NK-92 treated with Interleukin-12 subunit alpha and Interleukin-12 subunit beta, amount 100 ng/mL, for 24 hours (cell line): ENCODE measurements around the gene TMEM132D.
"Not testable (repeated sequence)": the region's sequence is repeated elsewhere in the genome, so short reads cannot be mapped to it uniquely, and the experiment has no call there.

Experiments
- DNase-seq: peaks from one replicate; lab custom pipeline; 2025; lab: John Stamatoyannopoulos, UW

TMEM132D gene

GRCh38 chr12:129068684-129069083 lies 835.1 kb downstream of the TMEM132D start:
- no peak for DNase-seq

GRCh38 chr12:129067491-129067890 lies 836.3 kb downstream of the TMEM132D start:
- DNase-seq: no peak

GRCh38 chr12:129064209-129064855 lies 839.5 kb downstream of the TMEM132D start:
- no peak for DNase-seq

DNA sequence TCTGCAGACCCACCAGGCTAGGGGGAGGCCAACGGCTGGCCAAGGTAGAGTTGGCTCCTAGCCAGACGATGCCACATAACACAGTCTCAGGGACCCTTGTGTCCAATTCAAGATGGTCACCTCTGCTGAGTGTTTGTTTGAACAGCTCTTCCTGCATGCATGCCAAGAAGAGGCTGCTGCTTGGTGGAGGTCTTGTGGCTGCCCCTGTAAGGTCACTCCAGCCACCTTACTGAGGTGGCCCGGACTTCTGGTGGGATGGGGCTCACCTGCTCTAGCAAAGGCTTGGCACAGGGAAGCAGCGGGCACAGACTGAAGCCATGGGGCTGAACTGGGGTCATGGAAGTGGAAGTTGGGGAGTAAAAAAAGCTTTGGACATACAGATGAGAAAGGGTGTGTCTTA lies 840.2 kb downstream of the TMEM132D start:
- DNase-seq: no peak

DNA sequence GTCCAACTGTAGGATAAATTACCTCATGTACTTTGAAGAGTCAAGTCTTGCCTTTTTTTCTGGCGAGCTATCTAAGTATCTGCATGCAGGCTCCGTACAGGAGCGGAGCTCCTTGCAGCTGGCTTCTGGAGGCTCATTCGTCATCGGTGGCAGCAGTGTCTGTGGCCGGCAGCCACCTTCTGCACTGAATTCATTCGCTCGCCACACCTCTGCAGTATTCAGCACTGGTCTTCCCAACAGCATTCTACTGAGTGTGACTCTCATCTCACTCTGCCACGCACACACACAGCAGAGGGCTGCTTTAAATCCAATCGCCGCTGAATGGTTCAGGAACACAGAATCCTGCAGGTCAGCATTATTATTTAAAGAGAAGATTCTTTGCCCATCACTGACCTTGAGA lies 850.6 kb downstream of the TMEM132D start:
- no peak for DNase-seq

DNA sequence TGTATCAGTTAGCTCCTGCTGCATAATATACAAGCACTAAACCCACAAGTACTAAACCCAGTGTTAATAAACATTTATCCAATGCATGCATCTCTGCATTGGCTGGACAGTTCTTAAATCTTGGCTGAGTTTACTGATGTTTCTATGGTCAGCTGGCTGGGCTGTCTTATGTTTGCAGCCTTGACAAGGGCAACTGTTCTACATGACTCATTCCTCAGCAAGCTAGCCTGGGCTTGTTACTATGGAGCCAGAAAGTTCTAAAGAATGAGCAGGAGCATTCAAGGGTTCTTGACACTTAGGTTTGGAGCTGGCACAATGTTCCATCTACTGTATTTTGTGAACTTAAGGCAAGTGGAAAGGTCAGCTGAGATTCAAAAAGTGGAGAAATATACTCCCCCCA lies 851.5 kb downstream of the TMEM132D start:
- DNase-seq: no peak

DNA sequence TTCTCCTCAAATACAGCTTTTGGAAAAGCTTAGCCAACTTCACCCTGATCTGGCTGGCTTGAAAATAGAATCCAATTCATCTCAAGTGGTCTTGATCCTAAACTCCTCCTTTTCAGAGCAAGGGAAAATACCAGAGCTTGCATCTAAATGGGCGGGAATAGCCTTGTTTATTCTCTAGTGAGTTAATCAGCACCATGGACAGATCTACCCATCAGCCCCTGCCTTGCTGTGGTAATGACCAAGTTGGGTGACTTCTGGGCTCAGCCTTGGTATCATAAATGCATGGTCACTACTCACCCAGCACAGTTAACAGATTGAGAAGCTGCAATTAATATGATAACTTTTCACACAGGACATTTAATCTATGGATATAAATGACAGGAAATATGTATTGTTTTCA lies 853.9 kb downstream of the TMEM132D start:
- no peak for DNase-seq

- DNase-seq: not testable (repeated sequence)
Observed at GRCh38 chr12:129043334-129043733, 860.5 kb downstream of the TMEM132D start.

DNA sequence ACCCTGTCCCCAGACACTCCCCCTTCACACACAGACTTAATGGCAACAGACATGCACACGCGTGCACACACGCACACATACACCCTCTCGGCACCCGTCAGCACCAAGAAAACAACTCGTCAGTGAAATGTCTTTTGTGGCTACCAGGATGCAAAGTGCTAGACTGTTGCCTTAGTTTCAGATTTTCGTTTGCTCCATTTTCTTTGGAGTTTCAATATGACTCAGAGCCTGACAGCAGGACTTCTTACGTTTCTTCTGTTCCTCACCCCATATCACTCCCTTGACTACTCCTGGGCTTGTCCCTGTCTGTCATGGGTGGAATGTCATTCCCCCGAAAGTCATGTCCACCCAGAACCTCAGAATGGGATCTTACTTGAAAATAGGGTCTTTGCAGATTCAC lies 867.7 kb downstream of the TMEM132D start:
- DNase-seq: no peak

DNA sequence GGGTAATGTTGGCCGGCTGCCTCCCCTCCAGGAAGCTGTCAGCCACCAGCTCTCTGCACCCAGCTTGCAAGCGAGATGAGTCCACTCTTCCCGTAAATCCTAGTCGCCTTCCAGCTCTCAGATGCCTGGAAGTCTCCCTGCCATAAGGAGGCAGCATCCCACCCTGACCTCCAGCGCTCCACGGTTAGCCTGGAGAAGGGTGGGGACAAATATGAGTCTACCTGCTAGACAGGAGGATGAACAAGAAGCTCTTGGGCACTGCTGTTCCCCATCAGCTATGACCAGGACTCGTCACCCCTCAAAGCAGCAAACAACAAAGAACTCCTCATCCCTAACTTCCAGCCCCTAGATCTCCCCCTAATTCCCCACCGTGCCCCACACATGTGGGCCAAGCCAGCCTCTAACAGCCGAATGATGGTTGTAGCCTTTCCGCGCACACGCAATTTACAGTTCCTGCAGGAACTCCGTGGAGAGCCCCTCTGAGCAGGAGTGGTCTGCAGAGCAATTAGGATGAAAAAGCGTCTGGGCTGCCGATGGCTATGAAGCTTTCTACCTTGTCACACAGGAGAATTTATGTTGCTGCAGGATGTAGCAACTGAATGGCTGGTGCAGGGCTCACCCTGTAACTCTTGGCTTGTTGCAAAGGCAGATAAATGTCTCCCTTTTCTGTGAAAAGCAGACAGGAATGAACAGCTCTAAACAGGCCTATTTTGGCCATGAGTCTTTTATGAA lies 869.1 kb downstream of the TMEM132D start:
- no peak for DNase-seq

GRCh38 chr12:129028844-129029243 lies 875.0 kb downstream of the TMEM132D start:
- DNase-seq: no peak

GRCh38 chr12:129025055-129025454 lies 878.8 kb downstream of the TMEM132D start:
- no peak for DNase-seq
